HL-60 (cell line): ENCODE results near the gene SPEN.

Source experiments
- CTCF ChIP-seq: IDR thresholded peaks from one replicate; pipeline ENCODE4 v1.5.1; 2011; ENCODE audit warnings: low read length, control low read depth, inconsistent platforms; ENCODE audit not compliant: insufficient read depth
- GABPA ChIP-seq: IDR thresholded peaks from 2 replicates; pipeline ENCODE4 v1.6.1; 2012; ENCODE audit warnings: low read depth
- POLR2AphosphoS5 ChIP-seq: IDR thresholded peaks from 2 replicates; pipeline ENCODE4 v1.6.1; 2012; ENCODE audit warnings: low read depth
- REST ChIP-seq: IDR thresholded peaks from 2 replicates; pipeline ENCODE4 v1.6.1; 2012; ENCODE audit warnings: low read depth; ENCODE audit not compliant: insufficient replicate concordance

GRCh38 chr1:15915991-15916390 lies 68.5 kb downstream of the SPEN start:
- no peak for TF ChIP-seq REST
- TF ChIP-seq CTCF: no peak
- no peak for TF ChIP-seq POLR2AphosphoS5
- TF ChIP-seq GABPA: no peak
